Measurements from ENCODE around the gene CNPY3. TPM values are rescaled to one million over a fixed set of nuclear protein-coding genes. Genes with fewer than 3 reads are reported as not detected.

Gene CNPY3
- total and polyA plus RNA-seq, 10 of the 15 experiments (the other 5 are each of a cell fraction or from before 2014, with no cell fraction given), result 7.2 to 102 (median 73.6) TPM

Other genes with a start within 250 kb of the CNPY3 start
Only the 7 nearest of the 16 such genes appear.
- gene RPL7L1, start 49.9 kb upstream of the CNPY3 start, total RNA-seq (2014; rRNA removed), result 98.0 and 111 TPM in 2 replicates
- 142 and 143 TPM in 2 replicates for gene RPL7L1, start 49.9 kb upstream of the CNPY3 start, total RNA-seq (2014; rRNA removed; fragmentation: Illumina TruSeq; extraction: Trizol)
- 79.5 and 85.3 TPM in 2 replicates for gene RPL7L1, start 49.9 kb upstream of the CNPY3 start, total RNA-seq (2021)
- 54.1 and 71.8 TPM in 2 replicates for gene RPL7L1, start 49.9 kb upstream of the CNPY3 start, polyA plus RNA-seq (2011; rRNA removed)
- 154 and 200 TPM in 2 replicates for gene RPL7L1, start 49.9 kb upstream of the CNPY3 start, polyA plus RNA-seq (2014; fragmentation: Illumina TruSeq; extraction: Trizol)
- gene RPL7L1, start 49.9 kb upstream of the CNPY3 start, polyA plus RNA-seq (2014; fragmentation: Nextera tagmentation; extraction: Ambion mirVana), result 100 to 1,000 TPM in 1 of 2 experiments, 10 to 100 TPM in 1; 98.2 to 119 TPM
- gene RPL7L1, start 49.9 kb upstream of the CNPY3 start, polyA plus RNA-seq (2014; rRNA removed), result 78.9 and 83.8 TPM in 2 replicates
- gene RPL7L1, start 49.9 kb upstream of the CNPY3 start, polyA plus RNA-seq (2016; fragmentation: Nextera tagmentation; extraction: Ambion mirVana), result 100 to 1,000 TPM; 109 to 119 TPM
- gene PTCRA, start 13.4 kb upstream of the CNPY3 start, total RNA-seq (2014; rRNA removed), result 0.54 TPM in 1 of 2 replicates, not detected in the other
- 0.18 and 0.23 TPM in 2 replicates for gene PTCRA, start 13.4 kb upstream of the CNPY3 start, total RNA-seq (2014; rRNA removed; fragmentation: Illumina TruSeq; extraction: Trizol)
- 0.24 and 0.44 TPM in 2 replicates for gene PTCRA, start 13.4 kb upstream of the CNPY3 start, total RNA-seq (2021)
- not detected in 2 replicates for gene PTCRA, start 13.4 kb upstream of the CNPY3 start, polyA plus RNA-seq (2011; rRNA removed)
- 0.10 TPM in 1 of 2 replicates, not detected in the other for gene PTCRA, start 13.4 kb upstream of the CNPY3 start, polyA plus RNA-seq (2014; fragmentation: Illumina TruSeq; extraction: Trizol)
- under 1 TPM in 1 of 2 experiments, not detected in 1; 0.14 TPM for gene PTCRA, start 13.4 kb upstream of the CNPY3 start, polyA plus RNA-seq (2014; fragmentation: Nextera tagmentation; extraction: Ambion mirVana)
- gene PTCRA, start 13.4 kb upstream of the CNPY3 start, polyA plus RNA-seq (2014; rRNA removed), result 0.16 and 1.1 TPM in 2 replicates
- under 1 TPM in 1 of 2 experiments, not detected in 1; 0.20 TPM for gene PTCRA, start 13.4 kb upstream of the CNPY3 start, polyA plus RNA-seq (2016; fragmentation: Nextera tagmentation; extraction: Ambion mirVana)
- gene GNMT, start 31.3 kb downstream of the CNPY3 start, total RNA-seq (2014; rRNA removed), result 0.16 and 0.62 TPM in 2 replicates
- 0.67 and 0.83 TPM in 2 replicates for gene GNMT, start 31.3 kb downstream of the CNPY3 start, total RNA-seq (2014; rRNA removed; fragmentation: Illumina TruSeq; extraction: Trizol)
- 0.74 and 1.2 TPM in 2 replicates for gene GNMT, start 31.3 kb downstream of the CNPY3 start, total RNA-seq (2021)
- gene GNMT, start 31.3 kb downstream of the CNPY3 start, polyA plus RNA-seq (2011; rRNA removed), result 0.33 and 0.45 TPM in 2 replicates
- 1.1 TPM in 1 of 2 replicates, not detected in the other for gene GNMT, start 31.3 kb downstream of the CNPY3 start, polyA plus RNA-seq (2014; fragmentation: Illumina TruSeq; extraction: Trizol)
- under 1 TPM; 0.35 TPM for gene GNMT, start 31.3 kb downstream of the CNPY3 start, polyA plus RNA-seq (2014; fragmentation: Nextera tagmentation; extraction: Ambion mirVana)
- 0.27 and 0.77 TPM in 2 replicates for gene GNMT, start 31.3 kb downstream of the CNPY3 start, polyA plus RNA-seq (2014; rRNA removed)
- gene GNMT, start 31.3 kb downstream of the CNPY3 start, polyA plus RNA-seq (2016; fragmentation: Nextera tagmentation; extraction: Ambion mirVana), result under 1 TPM; 0.36 to 0.42 TPM
- gene PEX6, start 49.7 kb downstream of the CNPY3 start, total RNA-seq (2014; rRNA removed), result 19.3 and 19.4 TPM in 2 replicates
- gene PEX6, start 49.7 kb downstream of the CNPY3 start, total RNA-seq (2014; rRNA removed; fragmentation: Illumina TruSeq; extraction: Trizol), result 6.2 and 6.4 TPM in 2 replicates
- gene PEX6, start 49.7 kb downstream of the CNPY3 start, total RNA-seq (2021), result 20.3 and 21.1 TPM in 2 replicates
- gene PEX6, start 49.7 kb downstream of the CNPY3 start, polyA plus RNA-seq (2011; rRNA removed), result 2.0 and 3.1 TPM in 2 replicates
- 3.1 and 6.1 TPM in 2 replicates for gene PEX6, start 49.7 kb downstream of the CNPY3 start, polyA plus RNA-seq (2014; fragmentation: Illumina TruSeq; extraction: Trizol)
- 1 to 10 TPM in 1 of 2 experiments, under 1 TPM in 1; 0.39 to 1.2 TPM for gene PEX6, start 49.7 kb downstream of the CNPY3 start, polyA plus RNA-seq (2014; fragmentation: Nextera tagmentation; extraction: Ambion mirVana)
- 14.6 and 16.3 TPM in 2 replicates for gene PEX6, start 49.7 kb downstream of the CNPY3 start, polyA plus RNA-seq (2014; rRNA removed)
- gene PEX6, start 49.7 kb downstream of the CNPY3 start, polyA plus RNA-seq (2016; fragmentation: Nextera tagmentation; extraction: Ambion mirVana), result 1 to 10 TPM; 9.4 to 9.5 TPM
- 34.3 and 36.2 TPM in 2 replicates for gene PPP2R5D, start 55.1 kb downstream of the CNPY3 start, total RNA-seq (2014; rRNA removed)
- gene PPP2R5D, start 55.1 kb downstream of the CNPY3 start, total RNA-seq (2014; rRNA removed; fragmentation: Illumina TruSeq; extraction: Trizol), result 23.8 and 24.7 TPM in 2 replicates
- 29.5 and 31.0 TPM in 2 replicates for gene PPP2R5D, start 55.1 kb downstream of the CNPY3 start, total RNA-seq (2021)
- gene PPP2R5D, start 55.1 kb downstream of the CNPY3 start, polyA plus RNA-seq (2011; rRNA removed), result 35.4 and 56.0 TPM in 2 replicates
- gene PPP2R5D, start 55.1 kb downstream of the CNPY3 start, polyA plus RNA-seq (2014; fragmentation: Illumina TruSeq; extraction: Trizol), result 59.0 and 68.0 TPM in 2 replicates
- gene PPP2R5D, start 55.1 kb downstream of the CNPY3 start, polyA plus RNA-seq (2014; fragmentation: Nextera tagmentation; extraction: Ambion mirVana), result 1 to 10 TPM; 1.5 to 1.6 TPM
- 29.4 and 29.7 TPM in 2 replicates for gene PPP2R5D, start 55.1 kb downstream of the CNPY3 start, polyA plus RNA-seq (2014; rRNA removed)
- 10 to 100 TPM; 42.6 to 43.4 TPM for gene PPP2R5D, start 55.1 kb downstream of the CNPY3 start, polyA plus RNA-seq (2016; fragmentation: Nextera tagmentation; extraction: Ambion mirVana)
- 69.3 and 75.6 TPM in 2 replicates for gene MEA1, start 84.5 kb downstream of the CNPY3 start, total RNA-seq (2014; rRNA removed)
- 100 and 102 TPM in 2 replicates for gene MEA1, start 84.5 kb downstream of the CNPY3 start, total RNA-seq (2014; rRNA removed; fragmentation: Illumina TruSeq; extraction: Trizol)
- 53.2 and 59.1 TPM in 2 replicates for gene MEA1, start 84.5 kb downstream of the CNPY3 start, total RNA-seq (2021)
- 67.7 and 87.3 TPM in 2 replicates for gene MEA1, start 84.5 kb downstream of the CNPY3 start, polyA plus RNA-seq (2011; rRNA removed)
- 97.2 and 113 TPM in 2 replicates for gene MEA1, start 84.5 kb downstream of the CNPY3 start, polyA plus RNA-seq (2014; fragmentation: Illumina TruSeq; extraction: Trizol)
- 100 to 1,000 TPM in 1 of 2 experiments, 10 to 100 TPM in 1; 90.7 to 105 TPM for gene MEA1, start 84.5 kb downstream of the CNPY3 start, polyA plus RNA-seq (2014; fragmentation: Nextera tagmentation; extraction: Ambion mirVana)
- gene MEA1, start 84.5 kb downstream of the CNPY3 start, polyA plus RNA-seq (2014; rRNA removed), result 69.9 and 76.1 TPM in 2 replicates
- gene MEA1, start 84.5 kb downstream of the CNPY3 start, polyA plus RNA-seq (2016; fragmentation: Nextera tagmentation; extraction: Ambion mirVana), result 100 to 1,000 TPM; 136 to 148 TPM
- 79.1 and 86.1 TPM in 2 replicates for gene KLHDC3, start 84.8 kb downstream of the CNPY3 start, total RNA-seq (2014; rRNA removed)
- 39.6 and 41.8 TPM in 2 replicates for gene KLHDC3, start 84.8 kb downstream of the CNPY3 start, total RNA-seq (2014; rRNA removed; fragmentation: Illumina TruSeq; extraction: Trizol)
- gene KLHDC3, start 84.8 kb downstream of the CNPY3 start, total RNA-seq (2021), result 65.7 and 67.2 TPM in 2 replicates
- gene KLHDC3, start 84.8 kb downstream of the CNPY3 start, polyA plus RNA-seq (2011; rRNA removed), result 33.1 and 53.1 TPM in 2 replicates
- 49.1 and 56.7 TPM in 2 replicates for gene KLHDC3, start 84.8 kb downstream of the CNPY3 start, polyA plus RNA-seq (2014; fragmentation: Illumina TruSeq; extraction: Trizol)
- 1 to 10 TPM; 2.4 to 8.9 TPM for gene KLHDC3, start 84.8 kb downstream of the CNPY3 start, polyA plus RNA-seq (2014; fragmentation: Nextera tagmentation; extraction: Ambion mirVana)
- gene KLHDC3, start 84.8 kb downstream of the CNPY3 start, polyA plus RNA-seq (2014; rRNA removed), result 54.1 and 57.0 TPM in 2 replicates
- 100 to 1,000 TPM in 1 of 2 experiments, 10 to 100 TPM in 1; 99.7 to 102 TPM for gene KLHDC3, start 84.8 kb downstream of the CNPY3 start, polyA plus RNA-seq (2016; fragmentation: Nextera tagmentation; extraction: Ambion mirVana)

All from GM12878 (cell line).